Loucy (cell line): ENCODE results near the gene ANO1.

ENCODE experiments used
- H2AFZ ChIP-seq: fragments of 200-600 bp; sonication (generic); 2 replicates; pipeline ENCODE4 v1.6.0; 2016; ENCODE audit warnings: antibody characterized with exemption, mild to moderate bottlenecking, low read length, moderate library complexity
- H3F3A ChIP-seq: fragments of 200-600 bp; 2 replicates; pipeline ENCODE4 v1.6.0; 2016; ENCODE audit warnings: antibody characterized with exemption, low read depth, mild to moderate bottlenecking
- H3K27me3 ChIP-seq: fragments of 200-600 bp; sonication (generic); 2 replicates; pipeline ENCODE4 v1.6.1; 2014; ENCODE audit warnings: low read length, mild to moderate bottlenecking; ENCODE audit not compliant: insufficient read depth, poor library complexity, severe bottlenecking
- H3K36me3 ChIP-seq: fragments of 200-600 bp; sonication (generic); 2 replicates; pipeline ENCODE4 v1.6.1; 2016; ENCODE audit warnings: low read length; ENCODE audit not compliant: insufficient read depth
- H3K4me1 ChIP-seq: fragments of 200-600 bp; sonication (generic); 2 replicates; pipeline ENCODE4 v1.5.1; 2014; ENCODE audit warnings: low read length, mild to moderate bottlenecking; ENCODE audit not compliant: insufficient read depth, poor library complexity, severe bottlenecking
- H3K4me2 ChIP-seq: fragments of 200-600 bp; sonication (generic); 2 replicates; pipeline ENCODE4 v1.6.0; 2014; ENCODE audit warnings: antibody characterized with exemption, low read length, low read depth, mild to moderate bottlenecking; ENCODE audit not compliant: poor library complexity, severe bottlenecking
- H3K4me3 ChIP-seq: fragments of 200-600 bp; sonication (generic); 2 replicates; pipeline ENCODE4 v1.5.1; 2014; ENCODE audit warnings: low read length, mild to moderate bottlenecking, mixed read lengths; ENCODE audit not compliant: poor library complexity, severe bottlenecking
- H3K79me2 ChIP-seq: fragments of 200-600 bp; sonication (generic); 2 replicates; pipeline ENCODE4 v1.6.1; 2014; ENCODE audit warnings: low read length; ENCODE audit not compliant: insufficient read depth
- H3K9ac ChIP-seq: fragments of 200-600 bp; sonication (generic); 2 replicates; pipeline ENCODE4 v1.6.0; 2014; ENCODE audit warnings: mild to moderate bottlenecking, low read depth, low read length, moderate library complexity; ENCODE audit not compliant: poor library complexity, severe bottlenecking
- H3K9me2 ChIP-seq: fragments of 200-600 bp; sonication (generic); replicated peaks from 2 replicates; pipeline ENCODE4 v1.6.1; 2016; ENCODE audit warnings: low read depth, low read length, mixed read lengths
- H3K9me3 ChIP-seq: fragments of 200-600 bp; sonication (generic); 2 replicates; pipeline ENCODE4 v1.6.1; 2014; ENCODE audit warnings: mild to moderate bottlenecking, antibody characterized with exemption, low read length, low read depth; ENCODE audit not compliant: insufficient read depth
- H4K20me1 ChIP-seq: fragments of 200-600 bp; sonication (generic); 2 replicates; pipeline ENCODE4 v1.6.0; 2014; ENCODE audit warnings: antibody characterized with exemption, low read length, mild to moderate bottlenecking; ENCODE audit not compliant: insufficient read depth, poor library complexity, severe bottlenecking
- CTCF ChIP-seq: fragments of 200-600 bp; sonication (generic); conservative IDR thresholded peaks from 2 replicates; pipeline ENCODE4 v1.5.1; 2014; ENCODE audit warnings: mild to moderate bottlenecking, antibody characterized with exemption, low read length
- EZH2phosphoT487 ChIP-seq: fragments of 200-600 bp; IDR thresholded peaks from 2 replicates; pipeline ENCODE4 v1.6.1; 2018; ENCODE audit warnings: antibody characterized with exemption, mild to moderate bottlenecking, moderate library complexity, borderline replicate concordance

ANO1 gene

GRCh38 chr11:70092959-70093715 is 15.0 kb downstream of the ANO1 start:
- TF ChIP-seq EZH2phosphoT487 (no peak), CTCF (no peak)
- Histone ChIP-seq H3K9me2 (no peaks in the 10 kb centered on the region), H3K4me1 (peaks cover 10% of the 10 kb centered on the region), H2AFZ (no peak overlapping the region), H3K4me3 (no peak overlapping the region), H3K9ac (no peak overlapping the region), H3F3A (no peaks in the 10 kb centered on the region), H3K36me3 (no peaks in the 10 kb centered on the region), H3K79me2 (no peaks in the 10 kb centered on the region), H3K9me3 (no peaks in the 10 kb centered on the region), H4K20me1 (no peaks in the 10 kb centered on the region), H3K27me3 (no peaks in the 10 kb centered on the region), H3K4me2 (no peak overlapping the region)

GRCh38 chr11:70095541-70096252 is 17.6 kb downstream of the ANO1 start:
- no peak overlapping the region for H2AFZ ChIP-seq
- H3K36me3 ChIP-seq, result no peaks in the 10 kb centered on the region

GRCh38 chr11:70097783-70098563 is 19.9 kb downstream of the ANO1 start:
- Histone ChIP-seq H3K4me2 (no peak overlapping the region), H3K79me2 (no peaks in the 10 kb centered on the region), H3K36me3 (no peaks in the 10 kb centered on the region), H3K27me3 (no peaks in the 10 kb centered on the region), H3K9ac (no peak overlapping the region), H3K9me2 (no peaks in the 10 kb centered on the region), H3K4me1 (peaks cover 10% of the 10 kb centered on the region), H3K9me3 (no peaks in the 10 kb centered on the region), H3F3A (no peaks in the 10 kb centered on the region), H4K20me1 (no peaks in the 10 kb centered on the region), H3K4me3 (no peak overlapping the region), H2AFZ (no peak overlapping the region)
- TF ChIP-seq CTCF, result no peak
- TF ChIP-seq EZH2phosphoT487, result no peak

More at GRCh38 chr11:70095541-70096252, 17.6 kb downstream of the ANO1 start:
- no peak overlapping the region for H3K9ac ChIP-seq
- no peaks in the 10 kb centered on the region for H3K9me2 ChIP-seq
- peak overlapping the region; percentile 16 for H3K4me2 ChIP-seq
- no peaks in the 10 kb centered on the region for H3K9me3 ChIP-seq
- peaks cover 10% of the 10 kb centered on the region for H3K4me1 ChIP-seq
- H3K4me3 ChIP-seq, result no peak overlapping the region
- H3K27me3 ChIP-seq, result no peaks in the 10 kb centered on the region
- no peaks in the 10 kb centered on the region for H3F3A ChIP-seq
- no peak for TF ChIP-seq CTCF
- no peak for TF ChIP-seq EZH2phosphoT487
- no peaks in the 10 kb centered on the region for H3K79me2 ChIP-seq
- H4K20me1 ChIP-seq, result no peaks in the 10 kb centered on the region
